Mesenteric fat pad (tissue), 1 donor: ENCODE measurements around the gene OR6N1. TPM values are rescaled to one million over a fixed set of nuclear protein-coding genes. Genes with fewer than 3 reads are reported as not detected.

Experiments used
- DNase-seq: peaks from one replicate; pipeline ENCODE4 v3.0.0-alpha.2; 2020; ENCODE audit warnings: low spot score
- long read RNA-seq: library from polyadenylated mRNA; unstranded; transcript quantifications from one replicate; pipeline ENCODE4 v2.0.0, GENCODE V29; 2020
- total RNA-seq: library from RNA; stranded (reverse); fragmentation: NEBNext Ultra II Directional; extraction: Animal tissue kit (Norgen Biotek cat#: 25700); gene quantifications from one replicate; pipeline ENCODE4 v1.2.1, GENCODE V29; 2021
- donor health status: DM: yes; HTN: yes; CAD: no.

Gene OR6N1
- total RNA-seq: not detected
- long read RNA-seq: 0 reads

DNA sequence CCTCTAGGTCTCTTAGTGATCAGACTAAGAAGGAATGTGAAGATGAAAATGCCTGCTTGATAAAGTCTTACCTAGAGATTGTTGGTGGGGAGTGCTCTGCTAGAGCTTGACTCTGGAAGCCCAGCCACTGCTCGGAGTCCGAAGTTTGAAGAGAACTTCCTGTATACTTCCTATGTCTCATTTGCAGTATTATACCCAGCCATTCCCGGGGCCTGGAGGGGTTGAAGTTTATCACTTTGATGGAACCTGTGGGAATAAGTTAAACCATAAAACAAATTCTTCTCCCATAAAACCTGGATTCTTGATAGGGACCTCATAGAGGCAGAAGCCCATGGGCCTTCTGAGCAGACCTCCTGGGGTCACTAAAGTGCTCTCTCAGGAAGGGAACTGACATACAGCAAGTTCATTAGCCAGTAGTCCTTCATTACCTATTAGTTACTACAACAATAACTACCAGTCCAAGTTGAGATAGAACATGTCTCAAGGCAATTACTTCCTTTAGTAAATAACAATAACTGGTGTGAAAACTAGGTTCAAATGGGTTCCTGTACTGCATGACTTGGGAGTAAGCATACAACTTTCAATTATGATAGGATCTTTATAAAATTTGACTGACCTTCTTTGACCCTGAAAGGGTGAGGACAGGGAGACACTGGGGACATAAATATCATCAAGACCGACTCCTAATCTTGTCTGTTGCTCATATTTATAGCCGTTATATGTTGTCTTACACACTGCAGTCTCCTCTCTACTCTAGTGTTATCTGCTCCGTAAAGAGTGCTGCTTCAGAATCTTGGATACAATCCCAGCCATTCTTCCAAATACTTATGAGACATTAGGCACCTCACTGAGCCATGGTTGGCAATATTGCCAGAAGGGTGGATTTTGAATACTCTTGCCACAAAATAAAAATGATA, at the start of gene OR6N1:
Gene OR6N1 (minus strand): TSS at position 246 of the 917 bp plus-strand sequence. CDS start 5,513 bp downstream, outside the sequence.
- no peak for DNase-seq

GRCh38 chr1:158821723-158822122, 49.7 kb upstream of the OR6N1 start:
- DNase-seq: no peak

DNA sequence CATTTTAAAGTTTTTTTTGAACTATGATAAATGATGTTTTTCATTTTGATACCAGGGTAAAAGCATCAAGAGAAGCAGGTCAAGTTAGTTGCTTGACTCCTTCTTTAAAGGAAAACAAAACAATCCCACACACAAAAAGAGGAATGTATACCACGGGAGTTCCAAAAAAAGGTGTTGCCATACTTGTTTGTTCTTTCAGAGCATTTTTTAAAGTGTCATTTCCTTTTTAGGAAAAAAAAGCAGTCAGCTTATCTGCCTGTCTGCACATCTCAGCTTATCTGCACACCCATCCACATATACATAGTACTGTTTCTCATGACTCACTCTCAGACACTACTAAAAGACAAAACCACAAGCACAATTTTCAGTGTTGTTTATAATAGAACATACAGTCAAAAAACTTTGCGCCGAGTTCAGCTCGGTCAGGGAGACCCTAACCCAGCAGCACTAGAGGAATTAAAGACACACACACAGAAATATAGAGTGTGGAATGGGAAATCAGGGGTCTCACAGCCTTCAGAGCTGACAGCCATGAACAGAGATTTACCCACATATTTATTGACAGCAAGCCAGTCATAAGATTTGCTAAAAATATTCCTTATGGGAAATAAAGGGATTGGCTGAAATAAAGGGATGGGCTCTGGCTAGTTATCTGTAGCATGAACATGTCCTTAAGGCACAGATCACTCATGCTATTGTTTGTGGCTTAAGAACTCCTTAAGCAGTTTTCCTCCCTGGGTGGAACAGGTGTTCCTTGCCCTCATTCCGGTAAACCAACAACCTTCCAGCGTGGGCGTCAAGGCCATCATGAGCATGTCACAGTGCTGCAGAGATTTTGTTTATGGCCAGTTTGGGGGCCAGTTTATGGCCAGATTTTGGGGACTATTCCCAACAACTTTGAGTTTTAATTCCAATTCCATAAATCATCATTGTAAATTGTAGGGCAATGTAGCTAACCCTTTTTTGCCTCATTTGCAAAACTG, 47.8 kb upstream of the OR6N1 start:
- DNase-seq: no peak

GRCh38 chr1:158818975-158819431, 47.0 kb upstream of the OR6N1 start:
- DNase-seq: no peak

- no peak for DNase-seq
These were observed 46.6 kb upstream of the OR6N1 start for GRCh38 chr1:158818560-158818959.

GRCh38 chr1:158814970-158815369, 43.0 kb upstream of the OR6N1 start:
- no peak for DNase-seq

- no peak for DNase-seq
These were observed 41.2 kb upstream of the OR6N1 start for GRCh38 chr1:158813164-158813563.

- DNase-seq: no peak
These were observed 40.3 kb upstream of the OR6N1 start for GRCh38 chr1:158812336-158812735.

GRCh38 chr1:158810311-158810710, 38.3 kb upstream of the OR6N1 start:
- DNase-seq: no peak

DNA sequence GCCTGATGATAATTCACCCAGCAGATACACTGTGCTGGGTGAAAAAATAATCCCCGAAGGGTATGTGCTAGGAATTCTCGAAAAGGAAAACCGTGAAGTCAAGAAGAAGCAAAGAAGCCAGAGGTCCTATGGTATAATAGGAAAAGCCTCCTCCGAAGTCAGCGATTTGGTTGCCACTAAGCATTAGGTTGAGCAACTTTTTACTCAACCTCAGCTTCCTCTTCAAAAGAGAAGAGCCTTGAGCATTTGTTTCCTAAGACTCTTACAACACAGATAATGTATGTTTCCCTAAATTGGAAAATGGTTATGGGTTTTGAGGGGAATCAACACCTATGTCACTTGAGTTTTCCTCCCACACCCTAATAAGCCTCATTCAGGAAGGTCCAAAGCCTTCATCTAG, 37.9 kb upstream of the OR6N1 start:
- DNase-seq: no peak

GRCh38 chr1:158809256-158809655, 37.3 kb upstream of the OR6N1 start:
- no peak for DNase-seq

DNA sequence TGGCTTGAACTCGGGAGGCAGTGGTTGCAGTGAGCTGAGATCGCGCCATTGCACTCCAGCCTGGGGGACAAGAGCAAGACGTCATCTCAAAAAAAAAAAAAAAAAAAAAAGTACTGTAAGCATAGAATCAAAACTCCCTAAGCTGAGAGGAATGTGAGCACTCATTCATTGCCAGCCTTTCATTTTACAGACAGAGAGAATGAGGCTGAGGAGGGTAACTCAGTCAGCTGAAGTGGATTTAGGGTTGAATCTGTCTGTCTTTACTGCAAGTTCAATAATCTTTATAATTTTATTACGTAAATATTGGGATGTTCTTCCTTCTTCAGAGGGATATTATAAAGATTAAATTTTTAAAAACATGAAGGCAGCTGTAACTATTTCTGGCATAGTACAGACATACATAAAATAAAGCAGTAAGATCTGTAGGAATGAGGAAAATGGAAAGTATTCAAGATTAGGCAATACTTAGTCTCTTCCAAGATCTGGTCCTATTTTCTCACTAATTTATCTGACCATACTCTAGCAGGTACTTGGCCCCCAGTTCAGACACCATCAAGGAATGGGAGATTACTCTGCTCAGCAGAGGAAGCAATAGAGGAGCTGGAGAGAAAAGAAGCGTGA, 35.0 kb upstream of the OR6N1 start:
- no peak for DNase-seq

DNA sequence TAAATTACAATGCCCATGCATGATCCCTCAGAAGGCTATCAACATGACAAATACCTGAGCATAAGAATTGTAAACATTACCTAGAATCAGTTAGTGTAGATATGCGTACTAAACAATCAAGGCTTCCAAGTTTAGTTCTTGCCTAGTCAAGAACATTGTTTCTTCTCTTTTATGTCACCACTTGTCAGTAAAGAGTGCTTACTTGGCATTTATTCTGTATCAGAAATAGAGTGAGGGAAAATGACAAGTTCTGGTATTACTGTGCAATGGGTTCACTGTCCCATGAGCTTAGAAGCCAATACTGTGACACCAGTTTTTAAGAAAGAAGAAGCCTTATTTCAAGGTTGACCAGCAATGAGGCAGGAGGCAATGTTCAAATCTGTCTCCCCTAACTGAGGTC, 31.7 kb upstream of the OR6N1 start:
- DNase-seq: no peak

DNA sequence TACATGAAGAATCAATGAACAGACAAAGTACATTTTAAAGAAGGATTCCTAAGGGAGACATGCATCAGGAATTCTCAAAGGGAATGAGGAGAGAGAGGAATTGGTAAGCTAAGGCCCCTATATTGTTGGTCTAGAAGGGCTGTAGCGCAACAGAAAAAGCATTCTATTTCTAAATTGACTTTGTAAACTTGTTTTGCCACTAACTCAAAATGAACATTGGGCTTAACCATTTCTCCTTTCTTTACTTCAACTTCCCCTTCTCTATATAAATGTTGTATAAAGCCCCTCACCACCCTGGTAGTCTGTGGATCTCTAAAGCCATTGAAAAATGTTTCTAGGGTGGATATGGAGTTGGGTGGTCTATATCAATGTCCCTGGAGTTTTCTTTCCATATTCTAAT, 29.4 kb upstream of the OR6N1 start:
- DNase-seq: no peak

GRCh38 chr1:158800526-158800925, 28.5 kb upstream of the OR6N1 start:
- DNase-seq: no peak

DNA sequence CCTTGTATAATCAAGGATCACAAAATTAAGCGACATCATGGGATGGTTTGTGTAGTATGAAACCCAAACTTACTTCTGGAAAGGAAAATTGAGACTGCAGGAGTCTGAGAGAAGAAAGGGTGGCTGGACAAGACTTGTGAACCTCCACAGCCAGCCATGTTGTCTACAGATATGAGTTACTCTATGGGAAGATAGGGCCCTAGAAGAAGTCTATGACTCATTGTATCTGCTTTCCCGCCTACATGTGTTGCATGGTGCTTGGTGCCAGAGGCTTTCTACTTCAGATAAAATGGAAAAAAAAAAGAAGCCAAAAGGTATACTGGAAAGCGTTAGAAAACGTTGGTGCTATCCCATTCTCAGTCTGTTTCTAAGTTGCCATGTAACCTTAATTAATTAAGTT, 27.7 kb upstream of the OR6N1 start:
- no peak for DNase-seq

GRCh38 chr1:158798531-158798930, 26.5 kb upstream of the OR6N1 start:
- no peak for DNase-seq

DNA sequence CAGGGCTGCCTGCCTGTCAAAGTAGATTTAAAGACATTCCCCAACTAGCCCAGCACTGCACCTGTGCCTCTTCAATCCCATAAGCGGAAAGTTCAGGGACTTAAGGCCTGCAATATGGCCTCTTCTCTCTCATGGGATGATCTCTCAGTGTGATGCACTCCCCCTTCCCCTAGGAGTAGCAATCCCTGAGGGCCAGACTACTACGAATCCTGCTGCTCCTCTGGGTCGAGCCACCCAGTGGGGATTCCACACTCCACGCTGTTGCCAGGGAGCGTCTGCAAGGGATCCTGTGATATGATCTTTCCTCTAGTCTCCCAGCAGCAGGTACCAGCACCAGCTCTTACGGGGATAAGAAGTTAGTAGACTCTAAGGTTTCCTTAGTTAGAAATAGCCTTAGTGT, 22.3 kb upstream of the OR6N1 start:
- DNase-seq: no peak

DNA sequence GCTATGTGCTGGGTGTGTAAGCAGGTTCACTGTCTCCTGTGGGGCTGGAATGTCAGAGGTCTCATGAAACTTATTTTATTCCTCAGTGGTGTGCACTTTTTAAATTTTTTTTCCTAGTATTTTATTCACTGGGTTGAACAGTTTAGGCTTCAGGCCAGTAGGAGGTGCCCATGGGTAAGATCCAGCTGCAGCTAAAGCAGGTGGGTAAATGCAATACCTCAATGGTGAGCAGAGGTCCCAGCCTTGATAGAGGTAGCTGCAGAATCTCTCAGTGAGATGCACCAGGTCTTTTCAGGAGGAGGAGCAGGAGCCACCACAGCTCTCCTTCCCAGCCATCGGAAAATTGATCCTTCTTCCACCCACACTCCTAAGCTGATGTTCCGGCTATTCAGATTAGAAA, 21.6 kb upstream of the OR6N1 start:
- no peak for DNase-seq

DNA sequence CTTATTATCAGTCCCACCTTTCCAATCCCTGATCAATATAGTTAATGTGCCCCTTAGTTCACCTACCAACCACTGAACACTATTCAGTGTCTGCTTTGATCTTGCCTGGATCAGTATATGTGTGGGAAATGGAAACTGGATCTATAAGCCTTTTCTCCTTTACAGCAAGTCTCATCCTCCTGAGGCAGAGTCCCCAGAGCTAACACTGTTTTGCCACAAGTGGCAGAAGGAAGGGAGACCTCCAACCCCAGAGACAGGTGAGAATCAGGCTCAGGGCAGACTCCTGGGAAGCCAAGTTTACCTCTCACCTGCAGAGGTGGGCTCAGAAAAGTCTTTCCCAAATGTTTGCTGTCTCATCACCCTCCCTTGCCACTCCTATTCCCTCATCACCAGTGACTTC, 9.1 kb upstream of the OR6N1 start, which contains the start of gene OR6N2:
Gene OR6N2 (minus strand): TSS at position 101 of the 400 bp plus-strand sequence. CDS start 3,569 bp downstream, outside the sequence.
- DNase-seq: no peak

- DNase-seq: no peak
These were observed 17.6 kb downstream of the OR6N1 start, which contains the start of gene OR6K6 for GRCh38 chr1:158754420-158754819. TSS of gene OR6K6 (plus strand) at chr1:158754720. CDS start at chr1:158754888, 168 bp downstream.
